Heart right ventricle (tissue), 16 donors: ENCODE data around the gene ADD2. TPM values are rescaled to one million over a fixed set of nuclear protein-coding genes. Genes with fewer than 3 reads are reported as not detected.
A peak's percentile ranks its signal among the peaks of the same experiment; 100 is the strongest.

ENCODE experiments used
- ATAC-seq, 8 donors: fragments of 200-7000 bp; cut with Tn5 transposase; one replicate each; pipeline ENCODE4 v1.9.1; 2020; ENCODE audit warnings: mild to moderate bottlenecking in 8 of 8, moderate library complexity in 8 of 8, moderate number of reproducible peaks in 1 of 8
- DNase-seq, 2 donors: peaks; one replicate each; pipeline ENCODE4 v3.0.0-alpha.2; 2020
- H3K27ac ChIP-seq, 10 donors: fragments of 200-600 bp; sonication (generic) in 2 of 10; one replicate each; pipeline versions ENCODE4 v1.5.0 to v1.8.0; 2020 to 2022; ENCODE audit warnings: mild to moderate bottlenecking in 3 of 10
- H3K27me3 ChIP-seq, 7 donors: fragments of 200-600 bp; one replicate each; pipeline ENCODE4 v1.8.0; 2021 to 2022; ENCODE audit warnings: mild to moderate bottlenecking in 2 of 7
- H3K36me3 ChIP-seq, 9 donors: fragments of 200-600 bp; sonication (generic) in 1 of 9; one replicate each; pipeline versions ENCODE4 v1.5.0 to v1.8.0; 2020 to 2022; ENCODE audit warnings: mild to moderate bottlenecking in 2 of 9
- H3K4me1 ChIP-seq, 9 donors: fragments of 200-600 bp; sonication (generic) in 1 of 9; one replicate each; pipeline versions ENCODE4 v1.5.0 to v1.8.0; 2020 to 2022; ENCODE audit warnings: mild to moderate bottlenecking in 4 of 9
- H3K4me3 ChIP-seq, 10 donors: fragments of 200-600 bp; sonication (generic) in 2 of 10; one replicate each; pipeline versions ENCODE4 v1.5.0 to v1.8.0; 2020 to 2022; ENCODE audit warnings: mild to moderate bottlenecking in 7 of 10, moderate library complexity in 2 of 10
- H3K9me3 ChIP-seq, 11 donors: fragments of 200-600 bp in 10 of 11; sonication (generic) in 2 of 11; one replicate each; pipeline versions ENCODE4 v1.5.0 to v1.8.0; 2013 to 2022; ENCODE audit warnings: mild to moderate bottlenecking in 2 of 11, control low read depth in 1 of 11, moderate library complexity in 1 of 11
- CTCF ChIP-seq, 9 donors: fragments of 200-600 bp; sonication (generic) in 2 of 9; IDR thresholded peaks; one replicate each; pipeline versions ENCODE4 v1.5.0 to v1.8.0; 2021 to 2022; ENCODE audit warnings: antibody characterized with exemption in 9 of 9, mild to moderate bottlenecking in 5 of 9, moderate library complexity in 1 of 9
- WGBS, 2 donors: extraction: QIAGEN DNeasy Blood & Tissue Kit; methylation state at CpG; one replicate each; pipeline ENCODE4 v1.1.7; 2013; ENCODE audit warnings: inconsistent platforms in 1 of 2; 5-methylcytosine and 5-hydroxymethylcytosine counted together
- intact Hi-C, 10 donors: fragments of 100-400 bp; cut with DNase I; formaldehyde crosslinking; loops; one replicate each; pipeline versions ENCODE4 v1.11.1 to v1.14.2; 2022
- polyA plus RNA-seq, 2 donors: library from polyadenylated mRNA; stranded (reverse); fragments of 200-250 nt; gene quantifications; one replicate each; pipeline ENCODE4 v1.2.3, GENCODE V29; 2013
- total RNA-seq, 10 donors: library from RNA; stranded (reverse); fragmentation: NEBNext Ultra II Directional in 3 of 10; extraction: Animal tissue kit (Norgen Biotek cat#: 25700) in 3 of 10; gene quantifications; one replicate each; pipeline versions ENCODE4 v1.2.1 to v1.2.4, GENCODE V29; 2021 to 2023
- donor health status: Arrhythmogenic right ventricular cardiomyopathy.
- donor health status: ischemic (EF 13 %, LVEDD 7.1; RV severe dilation, severe dysfunction).
- donor health status: healthy with polysubstance abuse.
- donor health status: DM: no; HTN: yes; CAD: no.
- donor health status: DM: no; HTN: no; CAD: no.
- donor health status: ischemic (EF 25% LVEDD 6.9; RV normal size, moderate dysfunction).
- donor health status: ischemic (EF 25% LVEDD 5.7; RV mildly dilated, moderate dysfunction).
- donor health status: healthy.
- donor health status: DM: yes; HTN: yes; CAD: no.
- donor health status: Ischemic cardiomyopathy.
- donor health status: ischemic (EF 35%, LVEDD 5.7; RV mildly dilated, moderate dysfunction).
- donor health status: nonischemic (EF 11% LVEDD 7.7; RV severe dilation, severe dysfunction).
- donor health status: DM: yes; HTN: yes; CAD: no.
- donor health status: PGD.
- donor health status: ischemic (EF 29% LVEDD 5.4; RV normal size, mild dysfunction).
- donor health status: nonischemic (EF 23%, LVEDD 6.1; RV moderate dilation, normal function).

The ADD2 gene
- total and polyA plus RNA-seq, 12 donors, result 0.16 to 5.7 (median 2.2) TPM

GRCh38 chr2:70789304-70790135 is 21.5 kb upstream of the ADD2 start:
- Histone ChIP-seq H3K27me3 (peaks cover 10 to 80% (median 70%) of the 10 kb centered on the region in 7 donors), H3K27ac (no peak overlapping the region), H3K4me1 (peaks cover 2 to 26% (median 11%) of the 10 kb centered on the region in 9 donors), H3K9me3 (no peaks in the 10 kb centered on the region), H3K4me3 (peak overlapping the region in 9 of 10 donors; percentile 22 to 46 (median 41)), H3K36me3 (no peaks in the 10 kb centered on the region)
- DNase-seq (peak; percentile 56 to 61), ATAC-seq (peak; percentile 70 to 90 (median 77))
- intact Hi-C loops, result loop anchor here in 9 of 10 donors (1.0 to 10.0 kb wide), 11 partner anchors 73 to 445 kb away; no protein-coding TSS in a partner anchor
- WGBS, 2 donors, result 5 to 6% methylated on average over 33 of the region's 33 CpGs
- peak in 8 of 9 donors; percentile 30 to 76 (median 69) for TF ChIP-seq CTCF (IDR thresholded peaks at IDR 0.05)

GRCh38 chr2:70785137-70785911 is 17.3 kb upstream of the ADD2 start:
- intact Hi-C loops, result loop anchor here in 7 of 10 donors (5.0 to 10.0 kb wide), 7 partner anchors 77 to 441 kb away; no protein-coding TSS in a partner anchor
- ATAC-seq (no peak), DNase-seq (no peak)
- H3K36me3 ChIP-seq, result no peaks in the 10 kb centered on the region
- H3K9me3 ChIP-seq, result no peaks in the 10 kb centered on the region
- H3K4me3 ChIP-seq, result no peak overlapping the region
- 20 to 24% methylated on average over 7 of the region's 7 CpGs for WGBS, 2 donors
- H3K4me1 ChIP-seq, result peaks cover 2 to 12% (median 10%) of the 10 kb centered on the region in 9 donors
- H3K27me3 ChIP-seq, result peaks cover 3 to 61% (median 42%) of the 10 kb centered on the region in 7 donors
- TF ChIP-seq CTCF (IDR thresholded peaks at IDR 0.05), result peak in 7 of 9 donors; percentile 34 to 62 (median 44)
- no peak overlapping the region for H3K27ac ChIP-seq

- H3K4me1 ChIP-seq, result peaks cover 0 to 2% (median under 1%) of the 10 kb centered on the region in 9 donors
- no peaks in the 10 kb centered on the region for H3K36me3 ChIP-seq
- no peak overlapping the region for H3K27ac ChIP-seq
- no peak for DNase-seq
- intact Hi-C loops, result loop anchor here in 5 of 10 donors (10.0 kb wide), 4 partner anchors 130 to 440 kb away; no protein-coding TSS in a partner anchor
- WGBS, 2 donors, result 90 to 93% methylated on average over 2 of the region's 2 CpGs
- no peak for TF ChIP-seq CTCF (IDR thresholded peaks at IDR 0.05)
- no peak overlapping the region for H3K4me3 ChIP-seq
- peaks cover 0 to 54% (median 32%) of the 10 kb centered on the region in 7 donors for H3K27me3 ChIP-seq
- no peaks in the 10 kb centered on the region for H3K9me3 ChIP-seq
- ATAC-seq, result no peak
These were observed 16.3 kb upstream of the ADD2 start for GRCh38 chr2:70784320-70784719.
